ENCODE data around the gene ITK.

Gene ITK

GRCh38 chr5:157248821-157249470, 68.3 kb downstream of the ITK start:
- no peak for DNase-seq (ENCODE audit: low read depth)

- DNase-seq (ENCODE audit: low read depth) = peak; percentile 48
These were observed 72.2 kb downstream of the ITK start for GRCh38 chr5:157252711-157253465.

GRCh38 chr5:157253547-157253946, 72.9 kb downstream of the ITK start:
- DNase-seq (ENCODE audit: low read depth) = peak; percentile 59

GRCh38 chr5:157258450-157258849, 77.8 kb downstream of the ITK start:
- no peak for DNase-seq (ENCODE audit: low read depth)

- DNase-seq (ENCODE audit: low read depth) = no peak
These were observed 79.1 kb downstream of the ITK start for GRCh38 chr5:157259699-157260098.

- no peak for DNase-seq (ENCODE audit: low read depth)
These were observed 83.0 kb downstream of the ITK start for GRCh38 chr5:157263496-157264090.

GRCh38 chr5:157265714-157266285, 85.2 kb downstream of the ITK start, which contains the start of gene CYFIP2:
CYFIP2 (plus strand) TSS chr5:157266123; CDS start chr5:157285362, 19,239 bp downstream.
- DNase-seq (ENCODE audit: low read depth) = peak; percentile 54

GRCh38 chr5:157266286-157267007, 85.8 kb downstream of the ITK start:
- DNase-seq (ENCODE audit: low read depth) = no peak

- DNase-seq (ENCODE audit: low read depth) = no peak
These were observed 86.4 kb downstream of the ITK start for GRCh38 chr5:157267025-157267424.

- no peak for DNase-seq (ENCODE audit: low read depth)
These were observed 87.3 kb downstream of the ITK start for GRCh38 chr5:157267761-157268480.

GRCh38 chr5:157269165-157269671, 88.6 kb downstream of the ITK start:
- no peak for DNase-seq (ENCODE audit: low read depth)

GRCh38 chr5:157269761-157270272, 89.2 kb downstream of the ITK start:
- no peak for DNase-seq (ENCODE audit: low read depth)

GRCh38 chr5:157270771-157271170, 90.1 kb downstream of the ITK start:
- DNase-seq (ENCODE audit: low read depth) = no peak

- DNase-seq (ENCODE audit: low read depth) = no peak
These were observed 91.2 kb downstream of the ITK start for GRCh38 chr5:157271740-157272271.

GRCh38 chr5:157273131-157273556, 92.5 kb downstream of the ITK start:
- no peak for DNase-seq (ENCODE audit: low read depth)

- DNase-seq (ENCODE audit: low read depth) = no peak
These were observed 94.8 kb downstream of the ITK start for GRCh38 chr5:157275403-157275802.

GRCh38 chr5:157278319-157279037, 97.8 kb downstream of the ITK start:
- DNase-seq (ENCODE audit: low read depth) = no peak

GRCh38 chr5:157279605-157280239, 99.1 kb downstream of the ITK start:
- DNase-seq (ENCODE audit: low read depth) = no peak

- DNase-seq (ENCODE audit: low read depth) = peak; percentile 70
These were observed 100.3 kb downstream of the ITK start for GRCh38 chr5:157280927-157281326.

All from EH (cell line).